ENCODE results near the gene KISS1.

The KISS1 gene

DNA sequence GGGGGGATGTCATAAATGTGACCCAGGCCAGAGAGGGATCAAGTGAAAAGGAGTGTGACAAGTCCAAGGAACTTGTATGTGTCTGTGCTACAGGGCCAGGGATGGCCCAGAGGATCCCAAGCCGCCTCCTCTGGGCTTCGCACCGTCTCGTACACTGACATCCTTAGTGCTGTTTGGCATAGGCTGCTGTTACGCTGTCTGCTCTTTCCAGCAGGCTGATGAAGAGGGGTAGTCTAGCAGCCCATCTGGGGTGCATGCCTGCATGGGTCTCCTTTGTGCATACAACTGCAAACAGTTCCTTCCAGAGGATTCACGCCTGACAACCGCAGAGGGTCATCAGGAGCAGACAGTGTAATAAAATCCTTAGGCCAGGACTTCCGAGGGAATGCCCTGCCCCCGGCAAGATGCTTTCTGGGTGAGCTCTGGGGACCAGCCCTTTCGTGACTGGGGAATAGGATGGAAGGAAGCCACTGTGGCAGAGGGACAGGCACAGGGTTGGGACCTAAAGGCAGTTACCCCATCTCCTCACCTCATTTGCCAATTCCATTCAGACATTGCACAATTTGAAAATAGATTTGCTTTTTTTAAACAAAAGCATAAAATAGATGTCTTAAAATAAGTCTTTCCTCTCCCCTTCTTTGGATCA is 23.8 kb upstream of the KISS1 start:
- Histone ChIP-seq H3K27ac (ENCODE audit: extremely low read depth, low read depth, low read length) (no peak overlapping the region), H3K36me3 (ENCODE audit: control insufficient read depth in 2 of 2, insufficient read depth in 1 of 2, low read length in 2 of 2) (no peaks in the 10 kb centered on the region), H3K4me1 (ENCODE audit: control insufficient read depth, insufficient read depth, low read length) (no peaks in the 10 kb centered on the region), H3K9me3 (ENCODE audit: control insufficient read depth, insufficient read depth, low read depth, low read length) (no peaks in the 10 kb centered on the region), H3K4me3 (ENCODE audit: low read depth, low read length) (no peak overlapping the region)
- ChIA-PET CTCF (interaction anchor here (0.9 to 1.0 kb wide), 3 partner anchors 13 to 144 kb away, joined by 4 to 6 read pairs (median 4); no protein-coding TSS in a partner anchor), POLR2A (no interaction called here)
- TF ChIP-seq, protein P1, sequence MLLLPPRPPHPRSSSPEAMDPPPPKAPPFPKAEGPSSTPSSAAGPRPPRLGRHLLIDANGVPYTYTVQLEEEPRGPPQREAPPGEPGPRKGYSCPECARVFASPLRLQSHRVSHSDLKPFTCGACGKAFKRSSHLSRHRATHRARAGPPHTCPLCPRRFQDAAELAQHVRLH (tag by site-specific recombination; IDR thresholded peaks at IDR 0.05), result no peak
- TF ChIP-seq ZBTB11 (tag by site-specific recombination; conservative IDR thresholded peaks at IDR 0.05; ENCODE audit: low read depth) (no peak), GLI4 (tag by site-specific recombination; IDR thresholded peaks at IDR 0.05) (no peak), ZNF426 (tag by site-specific recombination; IDR thresholded peaks at IDR 0.05) (no peak), HOXA7 (CRISPR knock-in tag; IDR thresholded peaks at IDR 0.05; ENCODE audit: borderline replicate concordance) (no peak), ZNF223 (tag by site-specific recombination; IDR thresholded peaks at IDR 0.05) (no peak)

GRCh38 chr1:204218552-204218951 is 22.3 kb upstream of the KISS1 start:
- ChIA-PET POLR2A (no interaction called here), CTCF (no interaction called here)
- TF ChIP-seq ZNF366 (tag by site-specific recombination; conservative IDR thresholded peaks at IDR 0.05), result no peak
- TF ChIP-seq ZNF292 (tag by site-specific recombination; IDR thresholded peaks at IDR 0.05; ENCODE audit: borderline replicate concordance, low read depth), result no peak
- TF ChIP-seq ZNF561 (tag by site-specific recombination; IDR thresholded peaks at IDR 0.05; ENCODE audit: borderline replicate concordance), result no peak
- TF ChIP-seq, protein P2, sequence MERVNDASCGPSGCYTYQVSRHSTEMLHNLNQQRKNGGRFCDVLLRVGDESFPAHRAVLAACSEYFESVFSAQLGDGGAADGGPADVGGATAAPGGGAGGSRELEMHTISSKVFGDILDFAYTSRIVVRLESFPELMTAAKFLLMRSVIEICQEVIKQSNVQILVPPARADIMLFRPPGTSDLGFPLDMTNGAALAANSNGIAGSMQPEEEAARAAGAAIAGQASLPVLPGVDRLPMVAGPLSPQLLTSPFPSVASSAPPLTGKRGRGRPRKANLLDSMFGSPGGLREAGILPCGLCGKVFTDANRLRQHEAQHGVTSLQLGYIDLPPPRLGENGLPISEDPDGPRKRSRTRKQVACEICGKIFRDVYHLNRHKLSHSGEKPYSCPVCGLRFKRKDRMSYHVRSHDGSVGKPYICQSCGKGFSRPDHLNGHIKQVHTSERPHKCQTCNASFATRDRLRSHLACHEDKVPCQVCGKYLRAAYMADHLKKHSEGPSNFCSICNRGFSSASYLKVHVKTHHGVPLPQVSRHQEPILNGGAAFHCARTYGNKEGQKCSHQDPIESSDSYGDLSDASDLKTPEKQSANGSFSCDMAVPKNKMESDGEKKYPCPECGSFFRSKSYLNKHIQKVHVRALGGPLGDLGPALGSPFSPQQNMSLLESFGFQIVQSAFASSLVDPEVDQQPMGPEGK (tag by site-specific recombination; IDR thresholded peaks at IDR 0.05), result no peak
- no peak for TF ChIP-seq ZBTB49 (tag by site-specific recombination; IDR thresholded peaks at IDR 0.05; ENCODE audit: low read depth)
- no peak for TF ChIP-seq ZNF311 (tag by site-specific recombination; IDR thresholded peaks at IDR 0.05; ENCODE audit: borderline replicate concordance)
- TF ChIP-seq ZFP69B (tag by site-specific recombination; IDR thresholded peaks at IDR 0.05), result no peak
- no peak for TF ChIP-seq ZNF138 (tag by site-specific recombination; IDR thresholded peaks at IDR 0.05; ENCODE audit: borderline replicate concordance)
- no peak for TF ChIP-seq TCF7L2 (IDR thresholded peaks at IDR 0.05; ENCODE audit: borderline replicate concordance, low read depth, low read length)
- TF ChIP-seq ZNF560 (tag by site-specific recombination; IDR thresholded peaks at IDR 0.05; ENCODE audit: borderline replicate concordance), result no peak
- no peak for TF ChIP-seq YY1 (tag by site-specific recombination; IDR thresholded peaks at IDR 0.05)
- no peak for TF ChIP-seq ZSCAN23 (tag by site-specific recombination; IDR thresholded peaks at IDR 0.05)
- no peak for TF ChIP-seq IKZF3 (tag by site-specific recombination; IDR thresholded peaks at IDR 0.05)
- TF ChIP-seq ZNF184 (tag by site-specific recombination; IDR thresholded peaks at IDR 0.05), result no peak
- TF ChIP-seq ZNF121 (tag by site-specific recombination; IDR thresholded peaks at IDR 0.05), result no peak
- no peak for TF ChIP-seq ZNF544 (tag by site-specific recombination; IDR thresholded peaks at IDR 0.05)
- Histone ChIP-seq H3K4me3 (ENCODE audit: low read depth, low read length) (no peak overlapping the region), H3K4me1 (ENCODE audit: control insufficient read depth, insufficient read depth, low read length) (no peaks in the 10 kb centered on the region), H3K27ac (ENCODE audit: extremely low read depth, low read depth, low read length) (no peak overlapping the region), H3K9me3 (ENCODE audit: control insufficient read depth, insufficient read depth, low read depth, low read length) (no peaks in the 10 kb centered on the region), H3K36me3 (ENCODE audit: control insufficient read depth in 2 of 2, insufficient read depth in 1 of 2, low read length in 2 of 2) (no peaks in the 10 kb centered on the region)
